PC-9 (cell line): Measurements from ENCODE around the gene ZDHHC8. TPM values are rescaled to one million over a fixed set of nuclear protein-coding genes. Genes with fewer than 3 reads are reported as not detected.

Source experiments
- BruUV-seq: library from RNA; stranded (reverse); fragments of 400-500 nt; replicated peaks from 2 replicates; lab custom pipeline; 2021; lab: Mats Ljungman, UMichigan
- CTCF ChIA-PET: fragments of 300-600 bp; sonication (Branson Sonifier 250); formaldehyde crosslinking; loops from one replicate; lab custom pipeline; 2022; ENCODE audit warnings: antibody characterized with exemption; lab: Charles Lee
- POLR2A ChIA-PET: fragments of 300-600 bp; sonication (Branson Sonifier 250); formaldehyde crosslinking; loops from one replicate; lab custom pipeline; 2022; ENCODE audit warnings: antibody characterized with exemption; ENCODE audit not compliant: unreplicated experiment; lab: Charles Lee
- DNase-seq, 2 experiments: peaks; one replicate each; pipeline versions ENCODE4 v3.0.0 to v3.0.0-alpha.2; 2015 to 2022; ENCODE audit warnings: mixed read lengths in 1 of 2
- H2AFZ ChIP-seq: fragments of 200-600 bp; sonication (generic); 2 replicates; pipeline ENCODE4 v1.8.1; 2017; ENCODE audit warnings: antibody characterized with exemption
- H3F3A ChIP-seq: fragments of 200-600 bp; sonication (generic); 2 replicates; pipeline ENCODE4 v1.8.1; 2017; ENCODE audit warnings: antibody characterized with exemption, mild to moderate bottlenecking, low read depth; ENCODE audit not compliant: insufficient read depth
- H3K27ac ChIP-seq: fragments of 200-600 bp; sonication (generic); 2 replicates; pipeline ENCODE4 v1.6.1; 2016; ENCODE audit warnings: mixed run types
- H3K27me3 ChIP-seq: fragments of 200-600 bp; sonication (generic); 2 replicates; pipeline ENCODE4 v1.6.1; 2016; ENCODE audit warnings: low read depth, mixed run types; ENCODE audit not compliant: insufficient read depth
- H3K36me3 ChIP-seq: fragments of 200-600 bp; sonication (generic); 2 replicates; pipeline ENCODE4 v1.6.1; 2016; ENCODE audit warnings: low read depth, mixed run types
- H3K4me1 ChIP-seq: fragments of 200-600 bp; sonication (generic); replicated peaks from 2 replicates; pipeline ENCODE4 v1.6.1; 2016; ENCODE audit warnings: mixed run types; ENCODE audit not compliant: insufficient read depth
- H3K4me2 ChIP-seq: fragments of 200-600 bp; sonication (generic); 2 replicates; pipeline ENCODE4 v1.6.1; 2017; ENCODE audit warnings: mixed run types
- H3K4me3 ChIP-seq: fragments of 200-600 bp; sonication (generic); 2 replicates; pipeline ENCODE4 v1.6.1; 2016; ENCODE audit warnings: mixed run types
- H3K79me2 ChIP-seq: fragments of 200-600 bp; sonication (generic); 2 replicates; pipeline ENCODE4 v1.6.1; 2017; ENCODE audit warnings: low read depth, mixed run types
- H3K9me2 ChIP-seq: fragments of 200-600 bp; sonication (generic); 2 replicates; pipeline ENCODE4 v1.8.1; 2017; ENCODE audit warnings: mild to moderate bottlenecking; ENCODE audit not compliant: insufficient read depth
- H3K9me3 ChIP-seq: fragments of 200-600 bp; sonication (generic); 2 replicates; pipeline ENCODE4 v1.8.1; 2016; ENCODE audit warnings: low read depth; ENCODE audit not compliant: insufficient read depth
- H4K20me1 ChIP-seq: fragments of 200-600 bp; sonication (generic); 2 replicates; pipeline ENCODE4 v1.8.1; 2017; ENCODE audit not compliant: insufficient read depth
- EZH2 ChIP-seq: fragments of 200-600 bp; sonication (generic); IDR thresholded peaks from 2 replicates; pipeline ENCODE4 v1.8.0; 2017; ENCODE audit warnings: antibody characterized with exemption, low read depth
- intact Hi-C: fragments of 100-400 bp; cut with micrococcal nuclease; formaldehyde crosslinking; loops from one replicate; pipeline ENCODE4 v1.10.0; 2022; ENCODE audit not compliant: unreplicated experiment
- total RNA-seq: library from RNA; stranded (reverse); gene quantifications from 2 replicates; pipeline ENCODE4 v1.2.3, GENCODE V29; 2021
- TF ChIP-seq, protein P1 (sequence below): fragments of 200-600 bp; sonication (generic); conservative IDR thresholded peaks from 2 replicates; pipeline ENCODE4 v1.6.1; 2017; ENCODE audit warnings: mixed run types, antibody characterized with exemption, mild to moderate bottlenecking, moderate library complexity

ZDHHC8 gene
- total RNA-seq, 1 experiment from 2014 or later: 34.4 TPM

GRCh38 chr22:20193761-20194494 lies 62.3 kb downstream of the ZDHHC8 start:
- Histone ChIP-seq H3K4me1 (no peaks in the 10 kb centered on the region), H4K20me1 (no peaks in the 10 kb centered on the region), H3K36me3 (no peaks in the 10 kb centered on the region), H2AFZ (no peak overlapping the region), H3K4me2 (no peak overlapping the region), H3K9me2 (no peaks in the 10 kb centered on the region), H3K4me3 (no peak overlapping the region), H3K27me3 (peaks cover 20% of the 10 kb centered on the region), H3K9me3 (no peaks in the 10 kb centered on the region), H3K79me2 (no peaks in the 10 kb centered on the region), H3F3A (no peaks in the 10 kb centered on the region), H3K27ac (no peak overlapping the region)
- DNase-seq: no peak
- ChIA-PET CTCF (no interaction called here), POLR2A (no interaction called here)
- intact Hi-C loops: no loop called here
- no TSS peak for BruUV-seq
- TF ChIP-seq, protein P1, sequence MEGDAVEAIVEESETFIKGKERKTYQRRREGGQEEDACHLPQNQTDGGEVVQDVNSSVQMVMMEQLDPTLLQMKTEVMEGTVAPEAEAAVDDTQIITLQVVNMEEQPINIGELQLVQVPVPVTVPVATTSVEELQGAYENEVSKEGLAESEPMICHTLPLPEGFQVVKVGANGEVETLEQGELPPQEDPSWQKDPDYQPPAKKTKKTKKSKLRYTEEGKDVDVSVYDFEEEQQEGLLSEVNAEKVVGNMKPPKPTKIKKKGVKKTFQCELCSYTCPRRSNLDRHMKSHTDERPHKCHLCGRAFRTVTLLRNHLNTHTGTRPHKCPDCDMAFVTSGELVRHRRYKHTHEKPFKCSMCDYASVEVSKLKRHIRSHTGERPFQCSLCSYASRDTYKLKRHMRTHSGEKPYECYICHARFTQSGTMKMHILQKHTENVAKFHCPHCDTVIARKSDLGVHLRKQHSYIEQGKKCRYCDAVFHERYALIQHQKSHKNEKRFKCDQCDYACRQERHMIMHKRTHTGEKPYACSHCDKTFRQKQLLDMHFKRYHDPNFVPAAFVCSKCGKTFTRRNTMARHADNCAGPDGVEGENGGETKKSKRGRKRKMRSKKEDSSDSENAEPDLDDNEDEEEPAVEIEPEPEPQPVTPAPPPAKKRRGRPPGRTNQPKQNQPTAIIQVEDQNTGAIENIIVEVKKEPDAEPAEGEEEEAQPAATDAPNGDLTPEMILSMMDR: no peak
- no peak for TF ChIP-seq EZH2

- Histone ChIP-seq H3K9me3 (no peaks in the 10 kb centered on the region), H3K79me2 (no peaks in the 10 kb centered on the region), H4K20me1 (no peaks in the 10 kb centered on the region), H3K9me2 (no peaks in the 10 kb centered on the region), H3K27me3 (peaks cover 31% of the 10 kb centered on the region), H3K36me3 (no peaks in the 10 kb centered on the region), H3K4me1 (no peaks in the 10 kb centered on the region), H3F3A (no peaks in the 10 kb centered on the region), H3K27ac (no peak overlapping the region), H3K4me3 (no peak overlapping the region), H2AFZ (no peak overlapping the region), H3K4me2 (no peak overlapping the region)
- TF ChIP-seq EZH2: no peak
- TF ChIP-seq, protein P1: no peak
- DNase-seq: no peak
- POLR2A ChIA-PET: no interaction called here
- no TSS peak for BruUV-seq
- CTCF ChIA-PET: no interaction called here
- intact Hi-C loops: no loop called here
Observed at GRCh38 chr22:20194681-20195593, 63.3 kb downstream of the ZDHHC8 start.

GRCh38 chr22:20196094-20196842 lies 64.7 kb downstream of the ZDHHC8 start:
- TF ChIP-seq, protein P1: no peak
- TF ChIP-seq EZH2: no peak
- H3K9me3 ChIP-seq: no peaks in the 10 kb centered on the region
- ChIA-PET CTCF (no interaction called here), POLR2A (no interaction called here)
- no TSS peak for BruUV-seq
- no peaks in the 10 kb centered on the region for H3K4me1 ChIP-seq
- H3K4me3 ChIP-seq: no peak overlapping the region
- no peaks in the 10 kb centered on the region for H3K36me3 ChIP-seq
- no peaks in the 10 kb centered on the region for H3K79me2 ChIP-seq
- no peaks in the 10 kb centered on the region for H4K20me1 ChIP-seq
- peaks cover 35% of the 10 kb centered on the region for H3K27me3 ChIP-seq
- H3K9me2 ChIP-seq: no peaks in the 10 kb centered on the region
- no peak overlapping the region for H2AFZ ChIP-seq
- intact Hi-C loops: no loop called here
- no peak for DNase-seq
- no peak overlapping the region for H3K4me2 ChIP-seq
- H3F3A ChIP-seq: no peaks in the 10 kb centered on the region
- H3K27ac ChIP-seq: no peak overlapping the region
